ENCODE results near the gene RTP1. TPM values are rescaled to one million over a fixed set of nuclear protein-coding genes. Genes with fewer than 3 reads are reported as not detected.

RTP1 gene
- polyA plus RNA-seq, 1 of the 3 experiments (the other 2 are of a cell fraction) = not detected

GRCh38 chr3:187188931-187189330 is 8.4 kb upstream of the RTP1 start:
- 5% methylated on average over 2 of the region's 2 CpGs for WGBS (ENCODE audit: low lambda C conversion rate)
- Histone ChIP-seq H3K4me3 (ENCODE audit: low read depth in 2 of 2, low read length in 1 of 2) (no peak overlapping the region), H3K4me1 (ENCODE audit: control insufficient read depth in 1 of 2, insufficient read depth in 2 of 2, low read depth in 1 of 2, low read length in 1 of 2) (no peaks in the 10 kb centered on the region), H3K36me3 (replicated peaks in 1 of 2; ENCODE audit: control insufficient read depth in 1 of 2, insufficient read depth in 2 of 2, low read length in 1 of 2) (no peaks in the 10 kb centered on the region), H4K20me1 (ENCODE audit: insufficient read depth) (no peaks in the 10 kb centered on the region), H3K27ac (ENCODE audit: low read depth in 2 of 2, low read length in 1 of 2) (no peak overlapping the region), H2AFZ (ENCODE audit: low read depth) (no peak overlapping the region), H3K9ac (no peak overlapping the region), H3F3A (replicated peaks; ENCODE audit: insufficient read depth) (no peaks in the 10 kb centered on the region), H3K4me2 (no peak overlapping the region), H3K9me2 (no peaks in the 10 kb centered on the region), H3K9me3 (no peaks in the 10 kb centered on the region), H3K79me2 (ENCODE audit: insufficient read depth) (no peaks in the 10 kb centered on the region), H3K27me3 (ENCODE audit: insufficient read depth) (no peaks in the 10 kb centered on the region)
- TF ChIP-seq PBX3 (IDR thresholded peaks at IDR 0.05) (no peak), MAX (IDR thresholded peaks at IDR 0.05; ENCODE audit: low read depth) (no peak), SMC3 (IDR thresholded peaks at IDR 0.05; ENCODE audit: low read depth, low read length) (no peak), GATA2 (CRISPR knock-in tag; IDR thresholded peaks at IDR 0.05) (no peak), ZBTB33 (IDR thresholded peaks at IDR 0.05; ENCODE audit: borderline replicate concordance, low read depth) (no peak), TEAD4 (IDR thresholded peaks at IDR 0.05; ENCODE audit: borderline replicate concordance, insufficient read depth) (no peak), RAD21 (IDR thresholded peaks at IDR 0.05; ENCODE audit: low read length) (no peak), POLR2AphosphoS5 (IDR thresholded peaks at IDR 0.05; ENCODE audit: low read depth, low read length) (no peak), NRF1 (IDR thresholded peaks at IDR 0.05; ENCODE audit: low read depth, low read length) (no peak), USF1 (IDR thresholded peaks at IDR 0.05; ENCODE audit: borderline replicate concordance, low read depth) (no peak), MXI1 (IDR thresholded peaks at IDR 0.05; ENCODE audit: low read depth, low read length) (no peak), ELF1 (IDR thresholded peaks at IDR 0.05) (no peak), TCF12 (IDR thresholded peaks at IDR 0.05) (no peak)
- POLR2A ChIA-PET = no interaction called here
- no peak for DNase-seq
- CTCF ChIA-PET = interaction anchor here (1.0 kb wide), 1 partner anchor 24 kb away, joined by 3 read pairs; no protein-coding TSS in a partner anchor

GRCh38 chr3:187191271-187191670 is 6.0 kb upstream of the RTP1 start:
- Histone ChIP-seq H3K4me1 (ENCODE audit: control insufficient read depth in 1 of 2, insufficient read depth in 2 of 2, low read depth in 1 of 2, low read length in 1 of 2) (no peaks in the 10 kb centered on the region), H3K79me2 (ENCODE audit: insufficient read depth) (no peaks in the 10 kb centered on the region), H3K36me3 (replicated peaks in 1 of 2; ENCODE audit: control insufficient read depth in 1 of 2, insufficient read depth in 2 of 2, low read length in 1 of 2) (no peaks in the 10 kb centered on the region), H3K4me3 (ENCODE audit: low read depth in 2 of 2, low read length in 1 of 2) (no peak overlapping the region), H3K4me2 (no peak overlapping the region), H3K9ac (no peak overlapping the region), H4K20me1 (ENCODE audit: insufficient read depth) (no peaks in the 10 kb centered on the region), H3K27ac (ENCODE audit: low read depth in 2 of 2, low read length in 1 of 2) (no peak overlapping the region), H3K9me3 (no peaks in the 10 kb centered on the region), H2AFZ (ENCODE audit: low read depth) (no peak overlapping the region), H3K27me3 (ENCODE audit: insufficient read depth) (no peaks in the 10 kb centered on the region), H3K9me2 (no peaks in the 10 kb centered on the region), H3F3A (replicated peaks; ENCODE audit: insufficient read depth) (no peaks in the 10 kb centered on the region)
- CTCF ChIA-PET = no interaction called here
- DNase-seq = no peak
- POLR2A ChIA-PET = no interaction called here
- 0% methylated on average over 1 of the region's 1 CpG for WGBS (ENCODE audit: low lambda C conversion rate)
- no peak for TF ChIP-seq FOXJ3 (CRISPR knock-in tag; IDR thresholded peaks at IDR 0.05)
- TF ChIP-seq FOSL2 (IDR thresholded peaks at IDR 0.05; ENCODE audit: borderline replicate concordance, low read depth) = no peak
- TF ChIP-seq RXRA (IDR thresholded peaks at IDR 0.05; ENCODE audit: borderline replicate concordance, low read depth) = no peak
- no peak for TF ChIP-seq USF2 (IDR thresholded peaks at IDR 0.05; ENCODE audit: borderline replicate concordance, low read depth, low read length)
- no peak for TF ChIP-seq PBX3 (IDR thresholded peaks at IDR 0.05)
- no peak for TF ChIP-seq JUND (IDR thresholded peaks at IDR 0.05)
- TF ChIP-seq ELF1 (IDR thresholded peaks at IDR 0.05) = no peak
- TF ChIP-seq MAX (IDR thresholded peaks at IDR 0.05; ENCODE audit: low read depth) = no peak
- no peak for TF ChIP-seq SMC3 (IDR thresholded peaks at IDR 0.05; ENCODE audit: low read depth, low read length)
- no peak for TF ChIP-seq RAD21 (IDR thresholded peaks at IDR 0.05; ENCODE audit: low read length)
- no peak for TF ChIP-seq MXI1 (IDR thresholded peaks at IDR 0.05; ENCODE audit: low read depth, low read length)
- no peak for TF ChIP-seq YY1 (IDR thresholded peaks at IDR 0.05; ENCODE audit: low read depth)
- no peak for TF ChIP-seq TEAD4 (IDR thresholded peaks at IDR 0.05; ENCODE audit: borderline replicate concordance, insufficient read depth)
- TF ChIP-seq EP300 (IDR thresholded peaks at IDR 0.05; ENCODE audit: borderline replicate concordance in 1 of 2, low read depth in 1 of 2, low read length in 1 of 2) = no peak
- TF ChIP-seq CHD2 (IDR thresholded peaks at IDR 0.05; ENCODE audit: low read length, partially characterized antibody) = no peak
- no peak for TF ChIP-seq GABPA (IDR thresholded peaks at IDR 0.05; ENCODE audit: low read depth)
- TF ChIP-seq GATA2 (CRISPR knock-in tag; IDR thresholded peaks at IDR 0.05) = no peak
